ENCODE data around the gene SHISA5.
"Not testable (repeated sequence)": the region's sequence is repeated elsewhere in the genome, so short reads cannot be mapped to it uniquely, and the experiment has no call there.

Gene SHISA5

GRCh38 chr3:48519277-48519643, 15.3 kb upstream of the SHISA5 start:
- no peak for DNase-seq (ENCODE audit: low spot score)

- no peak for DNase-seq (ENCODE audit: low spot score)
These were observed 14.8 kb upstream of the SHISA5 start for GRCh38 chr3:48518638-48519276.

- DNase-seq (ENCODE audit: low spot score), result no peak
These were observed 14.1 kb upstream of the SHISA5 start for GRCh38 chr3:48518069-48518468.

- DNase-seq (ENCODE audit: low spot score), result no peak
These were observed 12.6 kb upstream of the SHISA5 start for GRCh38 chr3:48516571-48516970.

GRCh38 chr3:48514431-48515227, 10.7 kb upstream of the SHISA5 start:
- no peak for DNase-seq (ENCODE audit: low spot score)

- DNase-seq (ENCODE audit: low spot score), result no peak
These were observed 7.6 kb upstream of the SHISA5 start for GRCh38 chr3:48511551-48511950.

GRCh38 chr3:48507256-48508061, 3.5 kb upstream of the SHISA5 start:
- DNase-seq (ENCODE audit: low spot score), result peak; percentile 89

- no peak for DNase-seq (ENCODE audit: low spot score)
These were observed 2.1 kb upstream of the SHISA5 start for GRCh38 chr3:48505968-48506504.

- no peak for DNase-seq (ENCODE audit: low spot score)
These were observed 1.2 kb upstream of the SHISA5 start for GRCh38 chr3:48505146-48505545.

GRCh38 chr3:48503401-48504050, 448 bp downstream of the SHISA5 start:
- DNase-seq (ENCODE audit: low spot score), result no peak

- no peak for DNase-seq (ENCODE audit: low spot score)
These were observed 1.2 kb downstream of the SHISA5 start for GRCh38 chr3:48502728-48503168.

- DNase-seq (ENCODE audit: low spot score), result no peak
These were observed 1.9 kb downstream of the SHISA5 start for GRCh38 chr3:48502121-48502520.

- DNase-seq (ENCODE audit: low spot score), result no peak
These were observed 2.8 kb downstream of the SHISA5 start for GRCh38 chr3:48501196-48501595.

GRCh38 chr3:48500656-48501055, 3.3 kb downstream of the SHISA5 start:
- no peak for DNase-seq (ENCODE audit: low spot score)

GRCh38 chr3:48493203-48493501, 10.8 kb downstream of the SHISA5 start:
- no peak for DNase-seq (ENCODE audit: low spot score)

GRCh38 chr3:48492461-48493202, 11.3 kb downstream of the SHISA5 start:
- DNase-seq (ENCODE audit: low spot score), result no peak

GRCh38 chr3:48486952-48487351, 17.0 kb downstream of the SHISA5 start:
- no peak for DNase-seq (ENCODE audit: low spot score)

GRCh38 chr3:48482822-48483221, 21.2 kb downstream of the SHISA5 start:
- DNase-seq (ENCODE audit: low spot score), result not testable (repeated sequence)

GRCh38 chr3:48480891-48481290, 23.1 kb downstream of the SHISA5 start:
- DNase-seq (ENCODE audit: low spot score), result not testable (repeated sequence)

GRCh38 chr3:48478626-48479555, 25.1 kb downstream of the SHISA5 start:
- DNase-seq (ENCODE audit: low spot score), result no peak
